Fibroblast of pulmonary artery (primary cell): Measurements from ENCODE around the gene MTMR2.

Experiments used
- DNase-seq: peaks from one replicate; pipeline ENCODE4 v3.0.0-alpha.2; 2010; ENCODE audit warnings: low read depth
- H3K4me3 ChIP-seq: replicated peaks from 2 replicates; pipeline ENCODE4 v1.5.1; 2011; ENCODE audit warnings: low read depth, mild to moderate bottlenecking, control low read depth, low read length, moderate library complexity
- CTCF ChIP-seq: IDR thresholded peaks from 2 replicates; pipeline ENCODE4 v1.5.1; 2011; ENCODE audit warnings: mild to moderate bottlenecking, control low read depth, low read length, inconsistent platforms; ENCODE audit errors: missing control alignments

MTMR2 gene

GRCh38 chr11:95904009-95904650, 19.8 kb downstream of the MTMR2 start:
- no peak overlapping the region for H3K4me3 ChIP-seq
- TF ChIP-seq CTCF, result no peak
- DNase-seq, result no peak

- H3K4me3 ChIP-seq, result no peak overlapping the region
- DNase-seq, result no peak
- no peak for TF ChIP-seq CTCF
These were observed 25.1 kb downstream of the MTMR2 start for GRCh38 chr11:95898782-95899181.

- TF ChIP-seq CTCF, result no peak
- no peak overlapping the region for H3K4me3 ChIP-seq
- no peak for DNase-seq
These were observed 26.2 kb downstream of the MTMR2 start for GRCh38 chr11:95897731-95898130.

GRCh38 chr11:95895815-95896214, 28.1 kb downstream of the MTMR2 start:
- no peak for TF ChIP-seq CTCF
- H3K4me3 ChIP-seq, result no peak overlapping the region
- DNase-seq, result no peak

GRCh38 chr11:95892892-95893570, 30.9 kb downstream of the MTMR2 start:
- DNase-seq, result no peak
- H3K4me3 ChIP-seq, result no peak overlapping the region
- no peak for TF ChIP-seq CTCF

GRCh38 chr11:95892492-95892891, 31.4 kb downstream of the MTMR2 start:
- no peak for TF ChIP-seq CTCF
- DNase-seq, result no peak
- H3K4me3 ChIP-seq, result no peak overlapping the region
